Cardiac muscle cell (in vitro differentiated cells and primary cell): ENCODE measurements around the gene INTS7. TPM values are rescaled to one million over a fixed set of nuclear protein-coding genes. Genes with fewer than 3 reads are reported as not detected.
A peak's percentile ranks its signal among the peaks of the same experiment; 100 is the strongest.

Experiments used
- DNase-seq, 2 donors: peaks; one replicate each; pipeline versions ENCODE4 v3.0.0 to v3.0.0-alpha.2; 2010 to 2017; ENCODE audit warnings: low read depth in 1 of 2, low spot score in 1 of 2
- H3K27ac ChIP-seq: fragments of 200-600 bp; sonication (generic); 2 replicates; pipeline ENCODE4 v1.5.1; 2016
- H3K27me3 ChIP-seq: fragments of 200-600 bp; sonication (generic); 2 replicates; pipeline ENCODE4 v1.6.0; 2016; ENCODE audit warnings: control low read depth
- H3K36me3 ChIP-seq: fragments of 200-600 bp; sonication (generic); 2 replicates; pipeline ENCODE4 v1.5.1; 2016; ENCODE audit warnings: control low read depth
- H3K4me1 ChIP-seq: fragments of 200-600 bp; sonication (generic); 2 replicates; pipeline ENCODE4 v1.8.1; 2017; ENCODE audit warnings: low read depth, mild to moderate bottlenecking, mixed run types
- H3K4me3 ChIP-seq: fragments of 200-600 bp; sonication (generic); 2 replicates; pipeline ENCODE4 v1.5.1; 2016; ENCODE audit warnings: mild to moderate bottlenecking
- H3K9me3 ChIP-seq: fragments of 200-600 bp; sonication (generic); 2 replicates; pipeline ENCODE4 v1.5.1; 2017; ENCODE audit warnings: low read depth, mild to moderate bottlenecking, control low read depth
- polyA plus RNA-seq: library from polyadenylated mRNA; unstranded; fragments of >200 nt; fragmentation: Nextera tagmentation; extraction: Ambion mirVana; gene quantifications from 2 replicates; pipeline ENCODE4 v1.2.1, GENCODE V29; 2016
- total RNA-seq: library from RNA; depleted of rRNA; stranded (reverse); fragments of >200 nt; gene quantifications from 2 replicates; pipeline ENCODE4 v1.2.3, GENCODE V29; 2016
- TF ChIP-seq, protein P1 (sequence below): IDR thresholded peaks from 2 replicates; pipeline ENCODE4 v1.5.1; 2012; ENCODE audit warnings: low read depth, mild to moderate bottlenecking, low read length

INTS7 gene, protein sequence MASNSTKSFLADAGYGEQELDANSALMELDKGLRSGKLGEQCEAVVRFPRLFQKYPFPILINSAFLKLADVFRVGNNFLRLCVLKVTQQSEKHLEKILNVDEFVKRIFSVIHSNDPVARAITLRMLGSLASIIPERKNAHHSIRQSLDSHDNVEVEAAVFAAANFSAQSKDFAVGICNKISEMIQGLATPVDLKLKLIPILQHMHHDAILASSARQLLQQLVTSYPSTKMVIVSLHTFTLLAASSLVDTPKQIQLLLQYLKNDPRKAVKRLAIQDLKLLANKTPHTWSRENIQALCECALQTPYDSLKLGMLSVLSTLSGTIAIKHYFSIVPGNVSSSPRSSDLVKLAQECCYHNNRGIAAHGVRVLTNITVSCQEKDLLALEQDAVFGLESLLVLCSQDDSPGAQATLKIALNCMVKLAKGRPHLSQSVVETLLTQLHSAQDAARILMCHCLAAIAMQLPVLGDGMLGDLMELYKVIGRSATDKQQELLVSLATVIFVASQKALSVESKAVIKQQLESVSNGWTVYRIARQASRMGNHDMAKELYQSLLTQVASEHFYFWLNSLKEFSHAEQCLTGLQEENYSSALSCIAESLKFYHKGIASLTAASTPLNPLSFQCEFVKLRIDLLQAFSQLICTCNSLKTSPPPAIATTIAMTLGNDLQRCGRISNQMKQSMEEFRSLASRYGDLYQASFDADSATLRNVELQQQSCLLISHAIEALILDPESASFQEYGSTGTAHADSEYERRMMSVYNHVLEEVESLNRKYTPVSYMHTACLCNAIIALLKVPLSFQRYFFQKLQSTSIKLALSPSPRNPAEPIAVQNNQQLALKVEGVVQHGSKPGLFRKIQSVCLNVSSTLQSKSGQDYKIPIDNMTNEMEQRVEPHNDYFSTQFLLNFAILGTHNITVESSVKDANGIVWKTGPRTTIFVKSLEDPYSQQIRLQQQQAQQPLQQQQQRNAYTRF
- total RNA-seq = 5.6 and 7.9 TPM in 2 replicates
- 11.3 and 12.9 TPM in 2 replicates for polyA plus RNA-seq

DNA sequence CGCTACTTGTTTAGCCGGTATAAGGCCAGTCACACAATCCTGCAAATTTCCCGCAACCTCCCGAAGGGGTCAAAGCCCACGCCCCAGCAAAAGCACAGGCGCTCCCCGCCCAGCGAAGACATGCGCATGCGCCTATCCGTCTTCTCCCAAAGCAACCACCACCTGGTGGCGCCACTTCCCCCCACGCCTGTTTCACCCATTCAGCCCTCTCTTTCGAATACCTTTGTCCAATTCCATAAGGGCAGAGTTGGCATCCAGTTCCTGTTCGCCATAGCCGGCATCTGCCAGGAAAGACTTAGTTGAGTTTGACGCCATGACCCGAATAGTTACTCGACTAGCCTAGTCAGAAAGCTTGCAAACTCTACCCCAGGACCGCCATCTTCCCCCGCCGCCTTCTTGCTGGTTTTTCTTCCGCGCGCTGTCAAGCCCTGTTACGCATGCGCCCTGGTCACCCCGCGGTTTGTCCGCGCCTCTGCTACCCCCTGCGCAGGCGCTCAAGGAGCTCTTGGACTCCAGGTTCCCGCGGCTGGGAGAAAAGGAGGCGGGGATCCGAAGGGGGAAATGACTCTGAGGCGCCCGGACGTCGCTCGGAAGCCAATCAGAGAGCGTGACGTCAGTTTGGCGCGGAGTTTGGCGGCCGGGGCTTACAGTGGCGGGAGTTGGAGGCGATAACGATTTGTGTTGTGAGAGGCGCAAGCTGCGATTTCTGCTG is at the start of gene INTS7, which contains the start of gene DTL:
INTS7 (minus strand) TSS at position 435 of the 712 bp plus-strand sequence; CDS start at position 315, 120 bp downstream.
DTL (plus strand) TSS at position 626 of the 712 bp plus-strand sequence. CDS start 143 bp downstream, outside the sequence.
- no peaks in the 10 kb centered on the region for H3K36me3 ChIP-seq
- peak within 1 kb of the TSS; percentile 66 for H3K4me3 ChIP-seq
- no peaks in the 10 kb centered on the region for H3K9me3 ChIP-seq
- peak within 1 kb of the TSS; percentile 80 for H3K27ac ChIP-seq
- H3K4me1 ChIP-seq = no peaks in the 10 kb centered on the region
- peak; percentile 99 to 100 for DNase-seq
- no peaks in the 10 kb centered on the region for H3K27me3 ChIP-seq
- TF ChIP-seq, protein P1, sequence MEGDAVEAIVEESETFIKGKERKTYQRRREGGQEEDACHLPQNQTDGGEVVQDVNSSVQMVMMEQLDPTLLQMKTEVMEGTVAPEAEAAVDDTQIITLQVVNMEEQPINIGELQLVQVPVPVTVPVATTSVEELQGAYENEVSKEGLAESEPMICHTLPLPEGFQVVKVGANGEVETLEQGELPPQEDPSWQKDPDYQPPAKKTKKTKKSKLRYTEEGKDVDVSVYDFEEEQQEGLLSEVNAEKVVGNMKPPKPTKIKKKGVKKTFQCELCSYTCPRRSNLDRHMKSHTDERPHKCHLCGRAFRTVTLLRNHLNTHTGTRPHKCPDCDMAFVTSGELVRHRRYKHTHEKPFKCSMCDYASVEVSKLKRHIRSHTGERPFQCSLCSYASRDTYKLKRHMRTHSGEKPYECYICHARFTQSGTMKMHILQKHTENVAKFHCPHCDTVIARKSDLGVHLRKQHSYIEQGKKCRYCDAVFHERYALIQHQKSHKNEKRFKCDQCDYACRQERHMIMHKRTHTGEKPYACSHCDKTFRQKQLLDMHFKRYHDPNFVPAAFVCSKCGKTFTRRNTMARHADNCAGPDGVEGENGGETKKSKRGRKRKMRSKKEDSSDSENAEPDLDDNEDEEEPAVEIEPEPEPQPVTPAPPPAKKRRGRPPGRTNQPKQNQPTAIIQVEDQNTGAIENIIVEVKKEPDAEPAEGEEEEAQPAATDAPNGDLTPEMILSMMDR = peak; percentile 84

DNA sequence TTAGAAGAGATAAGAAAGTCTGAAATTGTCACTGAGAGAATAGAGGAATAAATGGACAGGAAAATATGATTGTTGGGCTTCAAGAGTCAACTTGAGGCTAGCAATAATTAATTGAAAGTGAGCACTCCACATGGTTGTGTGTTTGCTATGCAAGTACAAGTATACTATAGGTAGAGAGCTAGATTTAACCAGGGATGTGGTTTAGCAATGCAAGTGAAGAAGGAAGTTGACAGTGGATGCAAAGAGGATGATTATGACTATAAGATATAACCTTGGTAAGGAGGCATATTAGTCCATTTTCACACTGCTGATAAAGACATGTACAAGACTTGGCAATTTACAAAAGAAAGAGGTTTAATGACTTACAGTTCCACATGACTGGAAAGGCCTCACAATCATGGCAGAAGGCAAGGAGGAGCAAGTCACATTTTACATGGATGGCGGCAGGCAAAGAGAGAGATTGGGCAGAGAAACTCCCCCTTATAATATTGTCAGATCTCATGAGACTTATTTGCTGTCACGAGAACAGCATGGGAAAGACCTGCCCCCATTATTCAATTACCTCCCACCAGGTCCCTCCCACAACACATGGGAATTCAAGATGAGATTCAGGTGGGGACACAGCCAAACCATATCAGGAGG is 47.5 kb upstream of the INTS7 start:
- Histone ChIP-seq H3K4me1 (peaks cover 6% of the 10 kb centered on the region), H3K36me3 (no peaks in the 10 kb centered on the region), H3K9me3 (no peaks in the 10 kb centered on the region), H3K27ac (no peak overlapping the region), H3K4me3 (no peak overlapping the region), H3K27me3 (no peaks in the 10 kb centered on the region)
- TF ChIP-seq, protein P1 = no peak
- no peak for DNase-seq

DNA sequence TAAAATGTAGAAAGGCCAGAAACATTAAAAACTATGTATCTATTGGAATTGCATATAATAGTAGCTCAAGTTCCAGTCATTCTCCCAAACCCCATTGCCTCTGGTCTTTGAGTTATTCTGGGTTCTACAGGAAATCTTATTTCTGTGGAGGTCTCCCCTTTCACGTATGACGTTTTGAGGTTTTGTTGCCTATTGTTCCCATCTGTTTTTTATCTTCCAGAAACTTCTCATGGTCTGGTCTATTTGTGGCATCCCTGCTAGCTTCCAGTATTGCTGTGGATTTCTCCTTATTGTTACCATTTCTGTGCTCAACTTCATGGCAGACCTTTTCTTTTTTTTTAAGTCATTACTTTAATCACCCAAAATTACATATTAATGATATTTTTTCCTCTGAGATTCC is 43.5 kb upstream of the INTS7 start:
- Histone ChIP-seq H3K36me3 (no peaks in the 10 kb centered on the region), H3K9me3 (no peaks in the 10 kb centered on the region), H3K4me3 (no peak overlapping the region), H3K4me1 (peaks cover 12% of the 10 kb centered on the region), H3K27me3 (no peaks in the 10 kb centered on the region), H3K27ac (no peak overlapping the region)
- TF ChIP-seq, protein P1 = no peak
- no peak for DNase-seq

DNA sequence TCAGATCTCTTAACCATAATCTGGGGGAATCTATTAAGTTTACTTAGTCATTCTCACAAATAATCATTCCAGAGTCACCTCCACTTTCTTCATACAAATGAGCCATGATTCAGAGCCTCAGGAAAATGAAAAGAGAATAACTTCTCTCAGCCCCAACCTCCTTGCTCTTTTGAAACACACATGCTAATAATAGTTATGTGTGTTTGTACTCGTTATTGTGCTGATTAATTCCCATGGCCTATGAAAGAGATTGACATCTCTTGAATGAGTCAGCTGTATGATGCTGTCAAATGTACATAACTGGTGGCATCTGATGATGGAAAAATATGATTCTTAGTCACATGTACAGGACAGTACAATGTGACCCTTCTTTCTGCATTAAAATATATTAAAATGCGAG is 41.7 kb upstream of the INTS7 start:
- DNase-seq = no peak
- H3K36me3 ChIP-seq = no peaks in the 10 kb centered on the region
- peaks cover 15% of the 10 kb centered on the region for H3K4me1 ChIP-seq
- H3K9me3 ChIP-seq = no peaks in the 10 kb centered on the region
- no peaks in the 10 kb centered on the region for H3K27me3 ChIP-seq
- no peak overlapping the region for H3K4me3 ChIP-seq
- TF ChIP-seq, protein P1 = no peak
- no peak overlapping the region for H3K27ac ChIP-seq
